ENCODE data around the gene FBXL7. TPM values are rescaled to one million over a fixed set of nuclear protein-coding genes. Genes with fewer than 3 reads are reported as not detected.

Gene FBXL7
- total RNA-seq, 1 donor from 2014 or later = 21.3 TPM

DNA sequence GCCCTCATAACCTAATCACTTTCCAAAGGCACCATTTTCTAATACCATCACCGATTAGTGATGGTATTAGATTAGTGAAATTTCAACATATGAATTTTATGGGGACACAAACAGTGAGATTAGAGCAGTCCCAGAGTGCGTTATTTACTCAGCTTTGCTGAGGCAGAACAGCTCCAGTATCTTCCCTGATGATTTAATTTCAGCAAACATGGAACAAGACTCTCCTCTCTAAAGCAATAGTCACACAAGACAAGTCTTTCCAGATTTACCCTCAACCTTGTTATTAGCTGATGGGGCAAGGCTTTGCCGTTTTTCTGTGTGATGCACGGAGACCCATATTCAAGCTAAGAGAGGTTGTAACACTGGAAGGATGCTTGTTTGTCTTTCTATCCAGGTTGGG, 333.4 kb downstream of the FBXL7 start:
- no peak for DNase-seq (ENCODE audit: extremely low spot score, unreplicated experiment)
- TF ChIP-seq, protein P1, sequence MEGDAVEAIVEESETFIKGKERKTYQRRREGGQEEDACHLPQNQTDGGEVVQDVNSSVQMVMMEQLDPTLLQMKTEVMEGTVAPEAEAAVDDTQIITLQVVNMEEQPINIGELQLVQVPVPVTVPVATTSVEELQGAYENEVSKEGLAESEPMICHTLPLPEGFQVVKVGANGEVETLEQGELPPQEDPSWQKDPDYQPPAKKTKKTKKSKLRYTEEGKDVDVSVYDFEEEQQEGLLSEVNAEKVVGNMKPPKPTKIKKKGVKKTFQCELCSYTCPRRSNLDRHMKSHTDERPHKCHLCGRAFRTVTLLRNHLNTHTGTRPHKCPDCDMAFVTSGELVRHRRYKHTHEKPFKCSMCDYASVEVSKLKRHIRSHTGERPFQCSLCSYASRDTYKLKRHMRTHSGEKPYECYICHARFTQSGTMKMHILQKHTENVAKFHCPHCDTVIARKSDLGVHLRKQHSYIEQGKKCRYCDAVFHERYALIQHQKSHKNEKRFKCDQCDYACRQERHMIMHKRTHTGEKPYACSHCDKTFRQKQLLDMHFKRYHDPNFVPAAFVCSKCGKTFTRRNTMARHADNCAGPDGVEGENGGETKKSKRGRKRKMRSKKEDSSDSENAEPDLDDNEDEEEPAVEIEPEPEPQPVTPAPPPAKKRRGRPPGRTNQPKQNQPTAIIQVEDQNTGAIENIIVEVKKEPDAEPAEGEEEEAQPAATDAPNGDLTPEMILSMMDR (conservative IDR thresholded peaks at IDR 0.05) = no peak
- H3K27ac Mint-ChIP-seq = no peak overlapping the region

DNA sequence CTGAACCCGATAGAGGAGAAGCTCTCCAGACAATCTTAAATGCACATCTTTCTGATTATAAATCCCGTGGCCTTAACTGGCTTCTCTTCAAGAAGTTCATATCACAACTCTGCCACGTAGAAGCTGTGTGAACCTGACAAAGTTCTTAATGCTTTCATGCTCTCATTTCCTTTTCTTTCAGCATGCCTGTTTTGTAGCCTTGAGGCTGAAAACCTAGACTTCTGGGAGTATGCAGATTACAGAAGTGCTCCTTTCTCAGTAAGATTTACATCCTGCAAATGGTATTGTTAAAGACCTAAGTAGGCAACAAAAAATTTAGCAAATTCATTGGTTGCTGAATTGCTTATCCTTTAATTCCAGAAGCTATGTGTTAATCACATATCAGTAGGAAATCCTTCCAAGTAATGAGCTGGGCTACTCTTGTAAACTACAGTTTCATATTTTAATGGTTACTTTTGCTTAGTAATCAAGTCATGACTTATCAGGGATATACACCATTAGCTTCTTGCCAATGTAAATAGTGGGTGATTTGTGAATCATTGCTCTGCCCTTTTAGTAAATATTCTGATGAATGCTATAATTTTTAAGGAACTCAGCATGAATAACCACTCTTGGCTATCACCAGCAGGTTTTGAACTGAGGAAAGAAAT, 334.7 kb downstream of the FBXL7 start:
- no peak for DNase-seq (ENCODE audit: extremely low spot score, unreplicated experiment)
- TF ChIP-seq, protein P1 (conservative IDR thresholded peaks at IDR 0.05) = no peak
- no peaks in the 10 kb centered on the region for H3K27me3 Mint-ChIP-seq
- no peak overlapping the region for H3K4me3 Mint-ChIP-seq
- peaks cover 6% of the 10 kb centered on the region for H3K9me3 Mint-ChIP-seq
- H3K27ac Mint-ChIP-seq = no peak overlapping the region
- H3K4me1 Mint-ChIP-seq (ENCODE audit: unreplicated experiment) = no peaks in the 10 kb centered on the region
- H3K36me3 Mint-ChIP-seq = no peaks in the 10 kb centered on the region

More for the DNA sequence above, 333.4 kb downstream of the FBXL7 start:
- Mint-ChIP-seq H3K36me3 (no peaks in the 10 kb centered on the region), H3K4me1 (ENCODE audit: unreplicated experiment) (no peaks in the 10 kb centered on the region), H3K4me3 (no peak overlapping the region), H3K9me3 (peaks cover 6% of the 10 kb centered on the region), H3K27me3 (no peaks in the 10 kb centered on the region)

DNA sequence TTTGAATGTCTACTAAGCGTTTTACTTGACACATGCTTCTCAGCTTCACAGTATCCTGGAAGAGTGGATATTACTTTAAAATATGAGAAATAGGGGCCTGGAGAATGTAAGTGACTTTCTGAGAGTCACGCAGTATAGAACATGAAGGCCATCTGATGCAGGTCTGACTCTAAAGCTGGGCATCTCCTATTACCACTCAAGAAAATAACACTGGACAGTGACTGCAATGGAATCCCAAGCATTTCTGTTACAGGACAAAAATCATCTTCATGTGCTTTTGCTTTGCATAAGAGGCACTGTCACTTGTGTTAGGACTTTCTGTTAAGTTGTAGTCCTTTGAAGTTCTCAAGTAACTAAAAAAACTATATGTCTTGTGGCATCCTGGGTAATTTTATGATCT, 335.5 kb downstream of the FBXL7 start:
- H3K36me3 Mint-ChIP-seq = peaks cover 3% of the 10 kb centered on the region
- H3K9me3 Mint-ChIP-seq = peaks cover 6% of the 10 kb centered on the region
- TF ChIP-seq, protein P1 (conservative IDR thresholded peaks at IDR 0.05) = no peak
- H3K4me3 Mint-ChIP-seq = no peak overlapping the region
- no peaks in the 10 kb centered on the region for H3K27me3 Mint-ChIP-seq
- no peak for DNase-seq (ENCODE audit: extremely low spot score, unreplicated experiment)
- H3K4me1 Mint-ChIP-seq (ENCODE audit: unreplicated experiment) = no peaks in the 10 kb centered on the region
- no peak overlapping the region for H3K27ac Mint-ChIP-seq

DNA sequence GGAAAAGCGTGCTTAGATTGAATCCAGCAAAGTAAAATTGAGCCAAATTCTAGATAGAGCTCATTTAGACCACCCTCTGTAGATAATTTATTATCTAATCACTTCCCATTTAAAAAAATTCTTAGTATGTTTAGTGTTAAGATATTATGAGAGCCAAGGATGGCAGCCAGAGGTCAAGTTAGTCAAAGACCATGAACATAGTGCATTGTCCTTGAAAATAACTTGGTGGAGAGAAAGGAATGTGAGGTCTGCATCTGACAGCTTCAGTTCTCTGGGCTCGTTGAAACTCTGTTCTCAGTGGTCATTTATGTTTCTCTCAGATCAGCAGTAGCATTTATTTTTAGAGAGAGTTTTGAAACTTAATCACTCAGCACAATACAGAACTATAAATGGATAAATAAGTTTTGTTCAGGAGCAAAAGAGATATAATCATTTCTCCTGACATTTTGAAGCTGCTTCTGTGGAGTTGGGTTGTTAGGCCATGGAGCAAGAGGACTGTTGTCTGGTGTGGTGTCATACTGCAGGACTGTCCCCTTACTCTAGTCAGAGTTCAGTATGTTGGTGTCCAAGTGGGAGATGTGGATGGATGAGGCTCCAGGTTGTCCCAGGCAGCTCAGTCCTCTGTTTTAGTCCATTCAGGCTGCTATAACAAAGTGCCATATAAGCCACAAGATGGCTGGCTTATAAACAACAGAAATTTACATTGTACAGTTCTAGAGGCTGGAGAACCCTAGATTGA, 337.7 kb downstream of the FBXL7 start:
- no peak for DNase-seq (ENCODE audit: extremely low spot score, unreplicated experiment)
- Mint-ChIP-seq H3K9me3 (peaks cover 6% of the 10 kb centered on the region), H3K36me3 (peaks cover 3% of the 10 kb centered on the region), H3K4me3 (no peak overlapping the region), H3K27ac (no peak overlapping the region), H3K4me1 (ENCODE audit: unreplicated experiment) (no peaks in the 10 kb centered on the region), H3K27me3 (no peaks in the 10 kb centered on the region)
- TF ChIP-seq, protein P1 (conservative IDR thresholded peaks at IDR 0.05) = no peak

DNA sequence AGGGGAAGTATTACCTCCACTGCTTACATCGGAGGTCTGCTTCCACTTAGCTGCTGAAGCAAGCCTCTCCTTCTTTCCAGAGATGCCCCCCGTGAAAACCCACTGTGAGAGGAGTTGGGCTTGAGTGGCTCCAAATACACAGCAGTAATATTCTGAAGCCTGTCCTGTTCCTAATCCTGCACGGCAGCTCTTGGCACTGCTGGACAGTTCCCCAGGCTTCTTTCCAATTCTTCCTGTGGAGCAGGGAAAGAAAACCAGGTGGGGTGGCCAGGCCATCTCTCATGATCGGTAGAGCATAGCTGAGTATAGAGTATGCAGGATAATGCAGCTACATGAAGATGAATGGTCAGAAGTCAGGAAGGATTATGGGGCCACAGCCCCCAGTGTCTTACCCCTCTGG, 344.3 kb downstream of the FBXL7 start:
- Mint-ChIP-seq H3K27ac (no peak overlapping the region), H3K27me3 (no peaks in the 10 kb centered on the region), H3K4me3 (no peak overlapping the region), H3K9me3 (peaks cover 4% of the 10 kb centered on the region), H3K4me1 (ENCODE audit: unreplicated experiment) (peaks cover 6% of the 10 kb centered on the region), H3K36me3 (peaks cover 3% of the 10 kb centered on the region)
- DNase-seq (ENCODE audit: extremely low spot score, unreplicated experiment) = no peak
- TF ChIP-seq, protein P1 (conservative IDR thresholded peaks at IDR 0.05) = no peak
